Psoas muscle (tissue), 8 donors: ENCODE measurements around the gene TPPP. TPM values are rescaled to one million over a fixed set of nuclear protein-coding genes. Genes with fewer than 3 reads are reported as not detected.
"Not testable (repeated sequence)": the region's sequence is repeated elsewhere in the genome, so short reads cannot be mapped to it uniquely, and the experiment has no call there.

Source experiments
- ATAC-seq, 4 donors: fragments of 200-7000 bp; cut with Tn5 transposase; one replicate each; pipeline ENCODE4 v1.9.1; 2020; ENCODE audit warnings: moderate library complexity in 3 of 4, mild to moderate bottlenecking in 2 of 4
- DNase-seq, 2 donors: peaks; one replicate each; pipeline ENCODE4 v3.0.0-alpha.2; 2020
- H3K27ac ChIP-seq: fragments of 200-600 bp; one replicate; pipeline ENCODE4 v1.8.0; 2022
- H3K27me3 ChIP-seq, 3 donors: fragments of 200-600 bp in 1 of 3; one replicate each; pipeline versions ENCODE4 v1.6.1 to v1.8.0; 2013 to 2022; ENCODE audit warnings: low read length in 2 of 3, mild to moderate bottlenecking in 2 of 3, moderate library complexity in 1 of 3; ENCODE audit not compliant: insufficient read depth in 3 of 3
- H3K36me3 ChIP-seq, 2 donors: fragments of 200-600 bp in 1 of 2; one replicate each; pipeline versions ENCODE4 v1.6.1 to v1.8.0; 2013 to 2022; ENCODE audit warnings: low read depth in 1 of 2, mild to moderate bottlenecking in 1 of 2, moderate library complexity in 1 of 2; ENCODE audit not compliant: insufficient read depth in 1 of 2
- H3K4me1 ChIP-seq: fragments of 200-600 bp; one replicate; pipeline ENCODE4 v1.8.0; 2022
- H3K4me3 ChIP-seq: fragments of 200-600 bp; one replicate; pipeline ENCODE4 v1.8.0; 2022; ENCODE audit warnings: mild to moderate bottlenecking
- H3K9me3 ChIP-seq: fragments of 200-600 bp; one replicate; pipeline ENCODE4 v1.8.0; 2022
- WGBS, 3 donors: extraction: QIAGEN DNeasy Blood & Tissue Kit; methylation state at CpG; one replicate each; pipeline versions ENCODE4 v1.1.6 to v1.1.7; 2013; 5-methylcytosine and 5-hydroxymethylcytosine counted together
- intact Hi-C, 2 donors: fragments of 100-400 bp; cut with DNase I; formaldehyde crosslinking; loops; one replicate each; pipeline versions ENCODE4 v1.11.0 to v1.14.2; 2022
- polyA plus RNA-seq, 3 donors: library from polyadenylated mRNA; stranded (reverse); fragments of 200-250 nt; gene quantifications; one replicate each; pipeline ENCODE4 v1.2.3, GENCODE V29; 2013
- total RNA-seq, 4 donors: library from RNA; stranded (reverse); fragmentation: NEBNext Ultra II Directional in 2 of 4; extraction: Animal tissue kit (Norgen Biotek cat#: 25700) in 2 of 4; gene quantifications; one replicate each; pipeline versions ENCODE4 v1.2.1 to v1.2.4, GENCODE V29; 2021 to 2023
- TF ChIP-seq, protein P1 (sequence below): fragments of 200-600 bp; IDR thresholded peaks from one replicate; pipeline ENCODE4 v1.8.0; 2022; ENCODE audit warnings: antibody characterized with exemption
- donor health status: healthy with polysubstance abuse.
- donor health status: DM: no; HTN: no; CAD: no; lungs with moderate emphysema.
- donor health status: Bipolar disorder and iron deficiency.
- donor health status: healthy.
- donor health status: DM: yes; HTN: yes; CAD: no.
- donor health status: DM: no; HTN: no; CAD: no.
- donor health status: DM: no; HTN: no; CAD: no.
- donor health status: DM: yes; HTN: yes; CAD: no.

The TPPP gene
- total and polyA plus RNA-seq, 7 donors, result 1.8 to 11.0 (median 3.3) TPM

GRCh38 chr5:685262-686171 is 7.6 kb downstream of the TPPP start:
- Histone ChIP-seq H3K4me1 (peaks cover 6% of the 10 kb centered on the region), H3K9me3 (no peaks in the 10 kb centered on the region), H3K27me3 (no peaks in the 10 kb centered on the region), H3K36me3 (no peaks in the 10 kb centered on the region), H3K27ac (no peak overlapping the region), H3K4me3 (no peak overlapping the region)
- 86 to 92% (median 87%) methylated on average over 24 of the region's 24 CpGs for WGBS, 3 donors
- TF ChIP-seq, protein P1, sequence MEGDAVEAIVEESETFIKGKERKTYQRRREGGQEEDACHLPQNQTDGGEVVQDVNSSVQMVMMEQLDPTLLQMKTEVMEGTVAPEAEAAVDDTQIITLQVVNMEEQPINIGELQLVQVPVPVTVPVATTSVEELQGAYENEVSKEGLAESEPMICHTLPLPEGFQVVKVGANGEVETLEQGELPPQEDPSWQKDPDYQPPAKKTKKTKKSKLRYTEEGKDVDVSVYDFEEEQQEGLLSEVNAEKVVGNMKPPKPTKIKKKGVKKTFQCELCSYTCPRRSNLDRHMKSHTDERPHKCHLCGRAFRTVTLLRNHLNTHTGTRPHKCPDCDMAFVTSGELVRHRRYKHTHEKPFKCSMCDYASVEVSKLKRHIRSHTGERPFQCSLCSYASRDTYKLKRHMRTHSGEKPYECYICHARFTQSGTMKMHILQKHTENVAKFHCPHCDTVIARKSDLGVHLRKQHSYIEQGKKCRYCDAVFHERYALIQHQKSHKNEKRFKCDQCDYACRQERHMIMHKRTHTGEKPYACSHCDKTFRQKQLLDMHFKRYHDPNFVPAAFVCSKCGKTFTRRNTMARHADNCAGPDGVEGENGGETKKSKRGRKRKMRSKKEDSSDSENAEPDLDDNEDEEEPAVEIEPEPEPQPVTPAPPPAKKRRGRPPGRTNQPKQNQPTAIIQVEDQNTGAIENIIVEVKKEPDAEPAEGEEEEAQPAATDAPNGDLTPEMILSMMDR, result no peak
- intact Hi-C loops, result no loop called here
- DNase-seq (peak in 1 of 2 donors; percentile 6), ATAC-seq (no peak)

DNA sequence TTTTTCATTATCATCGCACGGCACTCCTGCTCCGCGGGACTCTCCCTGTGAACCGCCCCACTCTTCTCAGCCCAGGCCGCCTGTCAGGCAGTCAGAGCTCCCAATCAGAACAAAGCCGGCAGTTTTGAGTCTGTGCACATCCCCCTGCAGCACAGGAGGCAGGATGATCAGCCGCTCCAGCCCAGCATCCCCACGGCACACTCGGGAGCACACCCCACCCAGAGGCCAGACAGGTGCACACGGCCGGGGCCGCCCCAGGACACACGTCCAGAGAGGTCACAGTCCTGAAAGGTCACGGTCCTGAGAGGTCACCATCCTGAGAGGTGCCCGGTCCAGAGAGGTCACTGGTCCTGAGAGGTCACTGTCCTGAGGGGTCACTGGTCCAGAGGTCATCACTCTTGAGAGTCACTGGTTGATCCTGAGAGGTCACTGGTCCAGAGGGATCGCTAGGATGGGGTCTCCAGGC is 8.4 kb downstream of the TPPP start:
- TF ChIP-seq, protein P1, result no peak
- H3K9me3 ChIP-seq, result no peaks in the 10 kb centered on the region
- H3K27ac ChIP-seq, result no peak overlapping the region

GRCh38 chr5:683551-684481 is 9.3 kb downstream of the TPPP start:
- no peaks in the 10 kb centered on the region for H3K9me3 ChIP-seq
- no peak overlapping the region for H3K4me3 ChIP-seq
- TF ChIP-seq, protein P1, result no peak
- ATAC-seq, result peak; percentile 59 to 92 (median 87)
- 64 to 80% (median 77%) methylated on average over 29 to 30 of the region's 30 CpGs for WGBS, 3 donors
- DNase-seq, result peak; percentile 61 to 73
- intact Hi-C loops, result no loop called here
- peaks cover 6% of the 10 kb centered on the region for H3K4me1 ChIP-seq
- H3K36me3 ChIP-seq, result no peaks in the 10 kb centered on the region
- H3K27me3 ChIP-seq, result no peaks in the 10 kb centered on the region
- no peak overlapping the region for H3K27ac ChIP-seq

More for the DNA sequence above, 8.4 kb downstream of the TPPP start:
- 84 to 88% (median 84%) methylated on average over 17 of the region's 17 CpGs for WGBS, 3 donors
- ATAC-seq (no peak), DNase-seq (peak in 1 of 2 donors; percentile 10)
- intact Hi-C loops, result no loop called here
- no peaks in the 10 kb centered on the region for H3K27me3 ChIP-seq
- H3K4me1 ChIP-seq, result peaks cover 6% of the 10 kb centered on the region
- H3K36me3 ChIP-seq, result no peaks in the 10 kb centered on the region
- no peak overlapping the region for H3K4me3 ChIP-seq

DNA sequence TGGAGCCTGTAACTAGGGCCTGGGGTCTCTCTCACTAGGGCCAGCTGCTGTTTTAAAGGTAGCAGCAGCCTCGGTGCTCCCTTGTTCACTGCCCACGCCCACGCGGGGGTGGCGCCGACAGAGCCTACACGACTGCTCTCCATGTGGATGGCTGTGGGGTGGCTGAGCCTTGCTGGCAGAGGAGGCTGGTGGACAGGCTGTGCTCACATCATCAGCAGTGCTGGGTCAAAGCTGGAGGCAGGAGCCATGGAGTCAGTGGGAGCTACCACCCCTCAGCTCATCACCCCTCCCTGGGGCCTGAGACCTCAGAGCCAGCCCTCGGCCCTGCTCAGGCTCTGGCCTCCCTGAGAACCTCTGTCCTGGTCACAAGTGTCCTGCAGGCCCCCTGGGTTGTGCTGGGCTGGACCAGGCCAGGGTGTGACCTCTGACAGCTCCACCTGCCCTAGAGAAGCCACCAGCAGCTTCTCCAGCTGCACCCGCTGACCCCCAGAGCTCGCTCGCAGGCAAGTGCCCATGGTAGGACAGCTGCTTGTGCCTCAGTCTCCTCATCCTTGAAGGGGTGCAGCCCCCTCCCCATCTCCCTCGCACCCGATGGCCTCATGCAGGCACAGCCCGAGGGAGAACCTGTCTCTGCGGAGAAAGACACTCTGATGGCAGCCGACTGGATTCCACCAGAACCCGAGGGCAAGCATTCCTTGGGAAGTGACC is 10.3 kb downstream of the TPPP start:
- H3K4me3 ChIP-seq, H3K27ac ChIP-seq, H3K4me1 ChIP-seq, intact Hi-C loops, H3K27me3 ChIP-seq, H3K9me3 ChIP-seq, H3K36me3 ChIP-seq: not testable (repeated sequence)
- ATAC-seq, result peak in 2 of 4 donors; percentile 3 to 21
- WGBS, 3 donors, result 71 to 86% (median 78%) methylated on average over 17 of the region's 17 CpGs
- DNase-seq, result peak in 1 of 2 donors; percentile 44

GRCh38 chr5:682216-682615 is 10.9 kb downstream of the TPPP start:
- DNase-seq, H3K4me3 ChIP-seq, H3K27ac ChIP-seq, ATAC-seq, H3K27me3 ChIP-seq, H3K9me3 ChIP-seq, H3K36me3 ChIP-seq, intact Hi-C loops, H3K4me1 ChIP-seq: not testable (repeated sequence)
- 92 to 99% methylated on average over 2 to 3 of the region's 3 CpGs; no CpG with 5 or more reads in 1 of the 3 donors for WGBS, 3 donors

GRCh38 chr5:681317-682191 is 11.6 kb downstream of the TPPP start:
- WGBS, 3 donors, result 85 to 91% (median 86%) methylated on average over 14 to 17 of the region's 17 CpGs
- intact Hi-C loops, result not testable (repeated sequence)

GRCh38 chr5:680836-681235 is 12.3 kb downstream of the TPPP start:
- H3K36me3 ChIP-seq, intact Hi-C loops, H3K27ac ChIP-seq, H3K4me1 ChIP-seq, H3K27me3 ChIP-seq, H3K9me3 ChIP-seq, H3K4me3 ChIP-seq, ATAC-seq: not testable (repeated sequence)
- peak in 1 of 2 donors; percentile 9 for DNase-seq
- WGBS, 3 donors, result 50 to 69% (median 54%) methylated on average over 13 of the region's 13 CpGs

More at GRCh38 chr5:681317-682191, 11.6 kb downstream of the TPPP start:
- DNase-seq, result peak; percentile 10 to 48
- H3K36me3 ChIP-seq, H3K27ac ChIP-seq, H3K27me3 ChIP-seq, H3K9me3 ChIP-seq, H3K4me3 ChIP-seq, H3K4me1 ChIP-seq, ATAC-seq: not testable (repeated sequence)
